ENCODE results near the gene OR52J3. TPM values are rescaled to one million over a fixed set of nuclear protein-coding genes. Genes with fewer than 3 reads are reported as not detected.
"Not testable (repeated sequence)": the region's sequence is repeated elsewhere in the genome, so short reads cannot be mapped to it uniquely, and the experiment has no call there.

The OR52J3 gene
- total and polyA plus RNA-seq, 2 of the 8 experiments (the other 6 are each of a cell fraction or from before 2014, with no cell fraction given), result not detected

DNA sequence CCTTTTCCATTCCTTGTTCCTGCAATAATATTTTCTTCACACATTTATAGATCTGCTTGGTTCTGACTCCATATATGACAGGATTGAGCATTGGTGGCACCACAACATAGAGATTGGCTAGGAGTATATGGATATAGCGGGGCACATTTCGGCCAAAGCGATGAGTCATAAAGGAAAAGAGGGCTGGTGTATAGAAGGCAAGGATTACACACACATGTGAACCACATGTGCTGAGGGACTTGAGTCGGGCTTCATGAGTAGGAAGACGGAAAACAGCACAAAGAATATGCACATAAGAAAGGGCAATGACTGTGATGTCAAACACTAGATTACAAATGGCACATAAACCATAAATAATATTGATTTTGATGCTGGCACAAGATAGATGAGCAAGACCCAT lies 12.4 kb downstream of the OR52J3 start:
- peak; percentile 42 for FAIRE-seq
- H4K20me1 ChIP-seq (replicated peaks in 1 of 2; ENCODE audit: control insufficient read depth in 1 of 2, insufficient read depth in 2 of 2, low read length in 2 of 2); H2AK5ac ChIP-seq (ENCODE audit: low read depth, low read length); H3K23ac ChIP-seq (ENCODE audit: insufficient read length); H3K4me3 ChIP-seq (ENCODE audit: extremely low read depth in 1 of 4, insufficient read depth in 2 of 4, low read depth in 3 of 4, low read length in 4 of 4); H3K36me3 ChIP-seq (ENCODE audit: control insufficient read depth in 2 of 4, insufficient read depth in 4 of 4, low read length in 3 of 4); H3K23me2 ChIP-seq (ENCODE audit: low read depth, low read length); H3K4me1 ChIP-seq (replicated peaks in 1 of 4; ENCODE audit: control insufficient read depth in 3 of 4, insufficient read depth in 4 of 4, low read length in 3 of 4); DNase-seq (ENCODE audit: low read depth in 1 of 2, low spot score in 2 of 2); H2BK12ac ChIP-seq (ENCODE audit: low read depth, low read length); H2BK20ac ChIP-seq (ENCODE audit: low read length); H3K14ac ChIP-seq (ENCODE audit: insufficient read length); H2AFZ ChIP-seq (ENCODE audit: low read length); H3K4me2 ChIP-seq (ENCODE audit: insufficient read depth in 1 of 2, low read depth in 2 of 2, low read length in 2 of 2); H3K79me1 ChIP-seq (ENCODE audit: low read depth, low read length); H2BK5ac ChIP-seq (ENCODE audit: low read depth, low read length); H4K91ac ChIP-seq (replicated peaks; ENCODE audit: insufficient read length, low read length); H4K5ac ChIP-seq (ENCODE audit: insufficient read length, low read depth, low read length); CTCF ChIA-PET (ENCODE audit: partially characterized antibody); H3K9me3 ChIP-seq (ENCODE audit: insufficient read depth in 2 of 2, low read depth in 1 of 2, low read length in 1 of 2); H3K9ac ChIP-seq (replicated peaks in 1 of 4; ENCODE audit: extremely low read depth in 1 of 4, low read depth in 3 of 4, low read length in 3 of 4); H3K56ac ChIP-seq (replicated peaks; ENCODE audit: insufficient read length, low read depth, low read length); H3K79me2 ChIP-seq (ENCODE audit: control insufficient read depth in 1 of 2, insufficient read depth in 2 of 2, low read length in 2 of 2); H3K27ac ChIP-seq (ENCODE audit: low read depth, low read length); H3K18ac ChIP-seq (ENCODE audit: extremely low read depth, low read length); H4K8ac ChIP-seq (ENCODE audit: extremely low read depth, insufficient read depth, low read length); POLR2A ChIA-PET (ENCODE audit: partially characterized antibody); H3K4ac ChIP-seq (replicated peaks; ENCODE audit: insufficient read length, low read depth, low read length); H2BK15ac ChIP-seq (ENCODE audit: low read length); H3K27me3 ChIP-seq (replicated peaks in 1 of 4; ENCODE audit: control insufficient read depth in 3 of 4, extremely low read depth in 1 of 4, insufficient read depth in 3 of 4, low read length in 3 of 4); H2BK120ac ChIP-seq (replicated peaks; ENCODE audit: low read depth, low read length): not testable (repeated sequence)
- WGBS, 2 experiments (ENCODE audit: extremely low coverage in 1 of 2, insufficient coverage in 1 of 2, insufficient read length in 1 of 2, insufficient replicate concordance in 2 of 2, low coverage in 1 of 2, low lambda C conversion rate in 2 of 2, missing lambda C conversion rate in 1 of 2), result 84% methylated on average over 5 of the region's 5 CpGs; no CpG with 5 or more reads in 1 of the 2 experiments

All from H1 (cell line).